GM20000 (cell line): Measurements from ENCODE around the gene STXBP6.

Source experiments
- DNase-seq: peaks from one replicate; pipeline ENCODE4 v3.0.0; 2012; ENCODE audit warnings: low spot score
- TF ChIP-seq, protein P1 (sequence below): IDR thresholded peaks from 2 replicates; pipeline ENCODE4 v1.5.1; 2012; ENCODE audit warnings: mild to moderate bottlenecking, control low read depth; ENCODE audit errors: extremely low read depth, missing control alignments

Gene STXBP6

DNA sequence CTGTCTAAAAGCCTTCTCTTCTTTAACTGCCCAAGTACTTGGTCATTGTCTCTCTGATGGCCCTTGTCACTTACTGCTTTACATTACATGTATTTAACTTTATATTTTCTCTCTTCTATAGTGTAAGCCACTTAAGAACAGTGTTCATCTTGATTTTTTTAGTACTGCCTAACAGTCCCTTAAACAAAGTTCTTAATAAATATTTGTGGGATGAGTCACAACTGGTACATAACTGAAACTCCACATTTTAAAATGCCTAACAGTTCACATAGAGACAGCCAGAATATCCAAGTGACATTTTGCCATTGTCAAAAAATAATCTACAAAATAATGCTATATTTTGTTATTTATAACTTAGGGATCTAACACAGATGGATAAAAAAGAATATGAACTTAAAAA is 146.6 kb downstream of the STXBP6 start:
- no peak for DNase-seq
- TF ChIP-seq, protein P1, sequence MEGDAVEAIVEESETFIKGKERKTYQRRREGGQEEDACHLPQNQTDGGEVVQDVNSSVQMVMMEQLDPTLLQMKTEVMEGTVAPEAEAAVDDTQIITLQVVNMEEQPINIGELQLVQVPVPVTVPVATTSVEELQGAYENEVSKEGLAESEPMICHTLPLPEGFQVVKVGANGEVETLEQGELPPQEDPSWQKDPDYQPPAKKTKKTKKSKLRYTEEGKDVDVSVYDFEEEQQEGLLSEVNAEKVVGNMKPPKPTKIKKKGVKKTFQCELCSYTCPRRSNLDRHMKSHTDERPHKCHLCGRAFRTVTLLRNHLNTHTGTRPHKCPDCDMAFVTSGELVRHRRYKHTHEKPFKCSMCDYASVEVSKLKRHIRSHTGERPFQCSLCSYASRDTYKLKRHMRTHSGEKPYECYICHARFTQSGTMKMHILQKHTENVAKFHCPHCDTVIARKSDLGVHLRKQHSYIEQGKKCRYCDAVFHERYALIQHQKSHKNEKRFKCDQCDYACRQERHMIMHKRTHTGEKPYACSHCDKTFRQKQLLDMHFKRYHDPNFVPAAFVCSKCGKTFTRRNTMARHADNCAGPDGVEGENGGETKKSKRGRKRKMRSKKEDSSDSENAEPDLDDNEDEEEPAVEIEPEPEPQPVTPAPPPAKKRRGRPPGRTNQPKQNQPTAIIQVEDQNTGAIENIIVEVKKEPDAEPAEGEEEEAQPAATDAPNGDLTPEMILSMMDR: no peak

DNA sequence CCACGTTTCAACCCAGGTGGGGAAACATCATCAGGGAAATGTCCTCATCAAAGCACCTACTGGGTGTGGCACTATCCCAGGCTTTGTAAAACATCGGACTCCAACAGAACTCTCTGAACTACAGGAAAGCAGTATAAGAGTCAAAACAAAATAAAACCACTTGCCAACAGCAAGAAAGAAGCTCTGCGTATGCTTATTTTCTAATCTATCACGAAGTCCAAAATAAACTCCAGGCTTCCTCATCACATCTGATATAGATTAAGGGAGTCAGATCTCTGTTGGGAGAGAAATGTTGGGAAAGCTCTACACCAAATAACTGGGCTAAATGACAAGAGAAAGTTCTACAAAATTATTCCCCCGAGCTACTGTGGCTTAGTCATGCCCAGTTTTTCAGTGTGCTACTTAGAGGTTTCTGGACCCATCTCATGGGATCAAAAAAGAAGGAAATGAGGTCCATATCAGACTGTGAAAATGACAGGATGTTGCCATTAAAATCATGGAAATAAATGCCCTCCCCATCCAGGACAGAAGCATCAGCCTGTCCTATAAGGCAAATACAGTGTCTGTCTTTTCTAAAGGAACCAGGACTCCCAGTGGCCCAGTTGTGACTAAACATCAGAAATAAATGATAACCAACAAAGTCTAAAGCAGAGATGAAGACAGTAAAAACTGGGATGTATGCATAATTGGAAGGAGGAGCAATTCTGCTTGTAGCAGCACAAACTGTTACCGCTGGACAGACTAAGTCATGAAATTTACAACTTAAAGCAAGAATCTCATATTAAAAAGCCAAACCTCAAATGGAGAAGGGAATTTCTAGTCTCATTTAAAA is 149.5 kb downstream of the STXBP6 start:
- TF ChIP-seq, protein P1: no peak
- DNase-seq: no peak

DNA sequence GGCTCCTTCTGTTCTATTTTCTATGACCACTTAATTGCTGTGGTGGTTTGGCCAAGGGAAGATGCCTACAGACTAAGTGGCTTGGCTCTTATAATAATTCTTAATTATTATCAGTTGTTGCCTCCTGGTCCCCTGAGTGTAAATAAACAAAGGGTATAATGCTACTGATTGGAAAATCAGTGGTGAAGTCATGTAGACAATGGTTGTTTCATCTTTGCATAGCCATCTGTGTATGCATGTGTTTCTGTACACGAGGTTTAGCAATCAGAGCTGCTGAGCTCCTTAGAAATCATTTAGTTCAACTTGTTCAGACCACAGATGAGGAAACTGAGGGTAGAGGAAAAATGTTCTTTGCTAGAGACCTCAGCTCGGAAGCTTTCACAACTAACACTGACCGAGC is 152.2 kb downstream of the STXBP6 start:
- TF ChIP-seq, protein P1: no peak
- no peak for DNase-seq

DNA sequence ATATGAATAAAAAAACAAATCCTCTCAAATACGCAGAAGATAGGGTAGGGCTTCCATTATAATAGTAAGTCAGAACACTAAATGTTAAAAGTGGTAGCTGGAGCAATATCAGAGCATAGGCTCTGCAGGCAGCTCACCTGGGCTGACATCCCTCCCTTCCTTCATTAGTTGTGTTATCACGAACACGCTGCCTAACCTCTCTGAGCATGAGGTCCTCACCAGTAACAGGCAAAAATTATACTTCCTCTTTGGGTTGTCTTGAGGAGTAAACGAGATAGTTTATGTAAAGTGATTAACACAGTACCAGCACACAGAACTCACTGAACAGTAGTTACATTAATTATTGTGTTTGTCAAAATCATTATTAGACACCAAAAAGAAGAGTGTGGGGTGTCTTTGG is 154.3 kb downstream of the STXBP6 start:
- TF ChIP-seq, protein P1: no peak
- no peak for DNase-seq

DNA sequence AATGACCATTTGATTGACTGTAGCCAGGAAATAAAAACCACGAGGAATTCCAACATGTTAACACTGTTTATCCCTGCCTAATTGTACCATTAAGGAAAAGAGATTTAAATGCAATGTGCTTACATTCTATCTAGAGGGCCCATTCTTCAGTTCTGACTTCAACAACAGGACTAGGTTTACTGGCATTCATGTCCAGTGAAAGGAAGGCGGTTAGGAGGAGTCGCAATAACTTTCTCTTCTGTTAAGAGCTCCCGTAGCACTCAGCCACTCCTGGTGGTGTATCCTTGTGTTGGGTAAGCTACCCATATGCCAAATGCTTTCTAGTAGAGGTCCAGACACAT is 154.7 kb downstream of the STXBP6 start:
- DNase-seq: no peak
- TF ChIP-seq, protein P1: no peak

DNA sequence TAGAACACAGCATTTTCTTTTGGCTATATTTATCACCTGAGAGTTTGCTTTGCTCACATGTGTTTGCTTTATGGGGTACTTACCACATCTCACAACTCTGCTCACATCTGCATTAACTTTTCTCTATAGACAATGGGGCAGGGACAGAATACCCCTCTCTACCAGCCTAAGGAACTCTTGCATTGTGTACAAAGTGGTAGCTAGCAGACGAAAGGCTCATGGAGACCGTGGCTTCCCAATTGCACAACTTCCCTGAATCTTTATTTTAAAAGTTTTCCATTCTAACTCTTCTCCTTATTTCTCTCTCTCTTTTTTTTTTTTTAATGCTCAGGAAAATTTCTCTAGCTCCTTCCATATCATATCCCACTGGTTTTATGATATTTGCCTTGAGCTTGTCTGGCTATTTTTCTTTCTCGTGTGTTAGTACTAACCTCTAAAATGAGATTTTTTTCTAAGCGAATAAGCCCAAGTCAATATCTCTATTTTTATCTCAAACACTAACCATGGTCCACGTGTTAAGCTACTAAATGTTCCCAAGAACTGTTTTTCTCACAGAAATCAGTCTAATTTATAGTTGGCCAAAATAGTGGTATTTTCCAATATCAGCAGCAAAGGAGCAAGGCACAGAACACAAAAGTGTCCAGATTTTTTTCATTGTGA is 155.2 kb downstream of the STXBP6 start:
- DNase-seq: no peak
- TF ChIP-seq, protein P1: no peak

DNA sequence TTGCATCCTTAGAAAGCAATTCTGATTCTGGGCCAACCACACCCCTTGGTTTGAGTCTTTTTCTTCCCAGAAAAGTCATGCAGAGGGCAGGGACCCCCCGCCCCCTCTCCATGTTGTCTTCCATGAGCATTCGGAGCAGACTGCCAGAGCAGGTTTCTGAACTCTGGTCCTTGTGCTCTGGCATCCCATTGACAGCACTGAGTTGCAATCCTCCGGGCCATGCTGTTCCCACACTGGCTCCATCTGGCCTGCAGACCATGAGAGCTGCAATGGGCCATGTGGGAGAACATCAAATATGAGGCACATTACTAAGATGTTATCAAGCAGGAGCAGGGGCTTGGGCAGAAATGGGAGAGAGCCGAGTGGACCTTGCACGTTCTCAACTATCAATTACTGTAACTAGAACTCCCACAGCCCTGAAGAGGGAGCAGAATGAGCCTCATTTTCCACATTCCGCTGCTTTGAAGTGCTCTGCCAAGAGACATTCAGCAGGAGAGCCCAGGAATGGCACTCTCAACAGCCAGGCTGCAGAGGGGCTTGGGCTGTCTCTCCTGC is 157.4 kb downstream of the STXBP6 start:
- TF ChIP-seq, protein P1: no peak
- DNase-seq: no peak
